Measurements from ENCODE around the gene CDRT15. TPM values are rescaled to one million over a fixed set of nuclear protein-coding genes. Genes with fewer than 3 reads are reported as not detected.
"Not testable (repeated sequence)": the region's sequence is repeated elsewhere in the genome, so short reads cannot be mapped to it uniquely, and the experiment has no call there.

The CDRT15 gene
- total RNA-seq, 1 donor from 2014 or later, result not detected

- no peak for DNase-seq (ENCODE audit: low read depth)
These were observed 28.9 kb downstream of the CDRT15 start for GRCh38 chr17:14207791-14208190.

- DNase-seq (ENCODE audit: low read depth), result no peak
These were observed 29.8 kb downstream of the CDRT15 start for GRCh38 chr17:14206891-14207290.

DNA sequence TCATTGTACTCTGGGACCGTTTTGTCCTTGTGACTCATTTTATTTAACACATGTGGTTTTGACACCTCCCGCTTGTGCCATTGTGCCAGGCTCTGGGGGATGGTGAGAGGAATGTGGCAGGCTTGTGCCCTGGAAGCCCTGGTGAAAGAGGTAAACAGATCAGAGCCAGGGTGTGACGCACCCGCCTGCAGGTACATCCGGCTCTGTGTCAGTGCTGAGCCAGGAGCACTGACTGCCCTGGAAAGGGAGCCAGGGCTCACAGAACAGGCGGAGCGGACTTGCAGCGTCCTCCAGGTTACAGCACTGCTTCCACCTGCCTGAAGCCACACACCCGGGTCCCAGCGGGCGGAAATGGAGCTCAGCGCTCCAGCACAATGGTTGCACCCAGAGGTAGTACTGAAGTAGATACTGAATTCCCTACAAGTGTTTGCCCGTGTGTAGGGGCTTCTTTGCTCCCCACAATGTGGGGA, 30.6 kb downstream of the CDRT15 start:
- peak; percentile 81 for DNase-seq (ENCODE audit: low read depth)

DNA sequence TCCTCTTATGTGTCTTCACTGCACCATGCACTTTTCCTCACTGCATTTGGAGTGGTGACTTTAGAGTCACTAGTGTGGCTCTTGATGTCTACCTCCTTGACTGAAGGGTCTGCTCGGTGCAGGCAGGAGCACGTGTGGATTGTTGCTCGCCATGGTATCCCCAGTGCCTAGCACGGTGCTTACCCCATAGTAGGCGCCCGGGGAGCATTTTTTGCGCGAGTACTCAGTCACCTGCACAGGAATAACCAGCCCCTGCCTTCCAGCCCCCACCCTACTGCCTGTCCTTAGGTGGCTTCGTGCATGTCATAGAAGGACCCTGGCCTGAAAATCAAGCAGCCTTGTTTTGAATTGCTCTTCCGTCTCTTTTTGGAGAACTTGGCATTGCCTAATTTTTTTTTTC, 31.3 kb downstream of the CDRT15 start:
- DNase-seq (ENCODE audit: low read depth), result no peak

DNA sequence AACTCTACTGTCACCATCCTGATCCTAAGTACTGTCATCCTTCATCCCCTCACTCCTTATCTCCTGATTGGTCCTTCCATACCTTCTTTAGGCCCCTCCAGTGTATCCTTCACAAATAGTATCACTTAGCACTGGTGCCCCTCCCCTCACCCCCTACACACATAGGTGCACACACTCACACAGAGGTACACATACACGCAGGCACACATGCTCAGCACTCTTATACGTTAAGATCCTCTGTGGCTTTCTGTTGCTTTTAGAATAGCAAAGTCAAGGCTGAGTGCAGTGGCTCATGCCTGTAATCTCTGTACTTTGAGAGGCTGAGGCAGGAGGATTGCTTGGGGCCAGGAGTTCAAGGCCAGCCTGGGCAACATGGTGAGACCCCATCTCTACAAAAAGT, 32.1 kb downstream of the CDRT15 start:
- DNase-seq (ENCODE audit: low read depth), result no peak

DNA sequence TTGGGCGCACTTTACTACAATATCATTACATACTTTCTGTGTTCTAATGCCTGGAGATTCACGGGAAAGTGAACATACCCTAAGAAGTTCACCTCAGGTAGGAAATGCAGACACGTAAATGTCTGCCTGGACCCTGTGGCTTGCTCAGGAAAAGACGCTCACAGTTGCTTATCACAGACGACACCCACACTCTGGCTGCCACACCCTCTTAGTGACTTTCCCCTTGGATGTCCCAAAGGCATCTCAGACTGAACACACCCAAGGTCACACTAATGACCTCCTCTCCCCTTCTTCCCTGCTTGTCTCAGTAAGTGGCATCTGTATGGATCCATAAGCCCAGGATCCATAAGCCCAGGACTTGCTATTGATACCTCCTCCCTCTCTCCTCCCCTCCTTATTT, 32.6 kb downstream of the CDRT15 start:
- no peak for DNase-seq (ENCODE audit: low read depth)

DNA sequence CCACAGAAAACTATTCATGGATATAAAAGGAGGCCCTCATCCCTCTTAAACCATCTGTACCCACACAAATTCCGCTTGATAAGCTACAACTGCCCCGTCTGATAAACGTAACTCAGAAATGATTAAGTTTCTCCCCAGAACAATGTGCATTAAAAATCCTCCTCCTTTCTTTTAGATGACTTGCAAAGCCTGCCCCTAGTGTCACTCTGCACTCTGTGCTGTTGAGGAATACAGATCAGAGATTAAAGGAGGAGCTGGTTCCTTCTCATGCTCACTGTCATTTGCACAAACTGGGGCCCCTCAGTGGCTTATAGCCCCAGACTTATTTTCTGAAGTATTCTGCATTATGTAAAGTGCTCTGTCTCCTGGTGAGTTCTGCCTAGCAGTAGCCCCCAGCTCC, 33.3 kb downstream of the CDRT15 start:
- no peak for DNase-seq (ENCODE audit: low read depth)

DNA sequence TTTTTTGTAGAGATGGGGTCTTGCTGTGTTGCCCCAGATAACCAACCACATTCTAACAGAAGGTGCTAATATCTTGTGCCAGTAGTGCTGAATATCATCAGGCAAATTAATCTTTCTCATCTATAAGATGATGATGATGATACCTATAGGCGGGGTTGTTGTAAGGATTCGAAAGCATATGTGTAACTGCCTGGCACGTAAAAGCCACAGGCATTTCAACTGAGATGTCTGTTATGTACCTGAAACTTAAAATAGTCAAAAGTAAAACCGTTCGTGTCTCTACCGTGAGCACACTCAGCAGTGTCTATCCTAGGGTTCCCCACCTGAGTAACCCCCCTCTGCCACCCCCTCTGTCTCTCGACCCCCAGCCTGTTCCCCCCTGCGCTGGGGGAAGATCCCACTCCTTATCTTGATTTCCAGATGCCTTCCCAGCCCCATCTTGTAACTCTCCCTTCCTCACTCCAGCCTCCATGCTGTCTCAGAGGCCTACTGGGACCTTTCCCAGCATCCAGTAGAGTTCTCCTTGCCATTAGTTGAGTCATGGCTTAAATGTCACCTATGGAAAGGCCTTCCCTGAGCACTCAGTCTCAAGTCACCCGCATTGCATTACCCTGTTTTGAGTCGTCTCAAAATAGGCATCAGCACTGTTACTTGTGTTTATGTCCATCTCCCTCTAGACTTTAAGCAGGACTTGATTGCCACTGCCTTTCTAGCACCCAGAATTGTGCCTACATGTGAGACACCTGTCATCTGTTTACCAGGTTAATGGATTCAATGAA, 34.1 kb downstream of the CDRT15 start:
- DNase-seq (ENCODE audit: low read depth), result no peak

DNA sequence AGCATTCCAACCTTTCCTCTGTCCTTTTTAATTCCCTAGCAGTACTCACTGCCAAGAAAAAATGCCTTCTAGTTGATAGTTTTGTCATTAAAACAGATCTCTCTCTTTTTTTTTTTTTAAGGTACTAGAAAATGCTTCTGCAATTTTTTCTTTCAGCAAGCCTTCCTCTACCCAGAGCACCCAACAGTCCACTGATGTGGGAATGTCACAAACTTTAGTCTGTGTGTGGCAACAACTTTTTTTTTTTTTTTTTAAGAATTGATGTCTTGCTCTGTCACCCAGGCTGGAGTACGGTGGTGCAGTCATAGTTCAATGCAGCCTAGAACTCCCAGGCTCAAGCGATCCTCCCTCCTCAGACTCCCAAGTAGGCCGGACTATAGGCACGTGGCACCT, 34.7 kb downstream of the CDRT15 start:
- DNase-seq (ENCODE audit: low read depth), result no peak

DNA sequence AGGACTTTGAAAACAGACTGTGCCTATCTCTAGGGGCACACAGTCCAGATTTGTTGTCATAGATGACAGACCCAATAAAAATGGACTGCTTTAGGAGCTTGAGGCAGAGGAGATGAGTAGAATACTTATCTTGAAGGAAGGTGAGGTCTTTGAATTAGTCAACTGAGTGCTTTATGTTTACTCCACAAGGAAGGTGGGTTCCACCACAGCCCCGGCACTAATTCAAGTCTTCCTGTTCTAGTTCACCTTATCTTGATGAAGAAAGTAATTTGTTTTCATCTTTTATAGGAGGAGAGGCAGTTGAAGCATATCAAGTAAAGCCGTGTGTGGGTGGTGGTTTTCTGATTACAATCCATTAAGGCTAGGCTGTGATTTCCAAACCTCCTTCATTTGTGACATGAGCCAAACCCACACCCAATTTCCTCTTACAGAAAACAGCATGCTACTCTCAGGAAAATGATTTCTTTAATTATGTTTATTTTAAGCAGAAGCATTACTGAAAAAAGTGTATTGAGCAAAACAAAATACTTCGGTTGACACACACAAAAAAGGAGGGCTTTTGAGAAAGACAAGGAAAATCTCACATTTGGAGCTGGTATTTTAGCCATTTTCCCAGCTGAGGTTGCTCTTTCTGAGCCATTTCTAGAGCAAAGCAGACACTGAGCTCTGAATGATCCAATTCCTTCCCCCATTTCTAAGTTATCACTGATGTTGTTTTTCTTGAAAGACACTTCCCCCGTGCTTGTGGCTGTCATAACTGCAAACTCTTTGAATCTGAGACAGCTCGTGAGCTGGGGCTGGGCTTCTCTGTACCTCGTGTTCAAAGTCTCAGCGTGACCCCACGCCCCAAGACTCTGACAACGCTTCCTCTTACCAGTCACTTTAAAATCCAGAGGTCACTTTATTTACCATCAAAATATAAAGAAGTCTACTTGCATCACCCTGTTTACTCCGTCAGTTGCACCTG, 35.4 kb downstream of the CDRT15 start:
- DNase-seq (ENCODE audit: low read depth), result peak; percentile 28

GRCh38 chr17:14200354-14200753, 36.3 kb downstream of the CDRT15 start:
- DNase-seq (ENCODE audit: low read depth), result no peak

- no peak for DNase-seq (ENCODE audit: low read depth)
These were observed 37.1 kb downstream of the CDRT15 start for GRCh38 chr17:14199601-14200000.

DNA sequence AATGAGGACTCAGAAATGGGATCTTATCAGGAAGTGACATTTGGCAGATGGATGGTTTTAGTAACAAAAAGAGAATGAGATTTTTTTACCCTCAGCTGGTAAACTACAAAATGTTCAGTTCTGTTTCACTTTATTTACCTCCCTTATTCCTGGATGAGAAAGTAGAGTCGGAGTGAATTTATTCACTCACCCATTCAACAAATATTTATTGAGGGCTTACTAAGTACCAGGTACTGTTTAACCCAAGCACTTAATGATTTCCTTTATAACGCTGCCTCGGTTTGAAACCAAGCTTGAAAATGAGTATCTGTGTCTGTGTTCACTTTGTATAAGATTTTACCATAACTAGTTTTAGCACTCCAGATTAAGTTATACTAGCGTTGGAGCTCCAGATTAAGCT, 38.1 kb downstream of the CDRT15 start:
- no peak for DNase-seq (ENCODE audit: low read depth)

GRCh38 chr17:14198013-14198412, 38.6 kb downstream of the CDRT15 start:
- DNase-seq (ENCODE audit: low read depth), result no peak

DNA sequence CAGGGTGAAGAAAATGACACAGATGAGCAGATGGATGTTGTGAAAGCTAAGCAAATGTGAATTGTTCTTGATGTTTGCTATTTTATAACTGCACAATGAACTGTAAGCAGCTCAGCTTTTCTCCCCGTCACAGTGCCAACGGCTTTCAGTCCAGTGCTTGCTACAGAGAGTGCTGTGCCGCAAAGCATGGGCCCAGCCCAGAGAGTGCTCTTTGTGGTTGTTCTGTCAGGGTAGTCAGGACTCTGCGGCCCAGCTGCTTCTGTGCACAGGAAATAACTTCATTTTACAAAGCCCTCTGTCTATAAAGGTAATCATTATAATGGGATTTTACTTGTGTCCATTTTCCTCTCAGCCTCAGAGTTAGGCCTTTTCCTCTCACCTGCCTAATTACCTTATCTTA, 39.1 kb downstream of the CDRT15 start:
- DNase-seq (ENCODE audit: low read depth), result no peak

DNA sequence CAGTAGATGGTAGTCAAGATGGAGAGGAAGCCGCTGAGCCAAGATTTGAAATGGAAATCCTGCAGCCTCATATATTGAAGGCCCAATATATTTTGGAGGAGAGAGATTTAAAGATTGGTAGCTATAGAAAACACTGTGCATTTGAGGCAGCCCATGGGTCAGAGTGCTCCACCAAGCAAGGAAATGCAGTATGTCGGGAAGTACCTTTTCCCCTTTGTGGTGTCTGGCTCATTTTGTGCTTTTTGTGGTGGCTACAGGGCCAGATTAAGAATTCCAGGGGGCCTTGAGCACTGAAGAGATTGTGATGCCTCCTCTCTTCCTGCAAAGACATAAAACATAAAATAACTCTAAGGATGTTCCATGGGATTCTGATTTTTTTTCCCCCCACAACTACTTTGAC, 39.6 kb downstream of the CDRT15 start:
- DNase-seq (ENCODE audit: low read depth), result no peak

GRCh38 chr17:14196377-14196997, 40.2 kb downstream of the CDRT15 start:
- DNase-seq (ENCODE audit: low read depth), result no peak

DNA sequence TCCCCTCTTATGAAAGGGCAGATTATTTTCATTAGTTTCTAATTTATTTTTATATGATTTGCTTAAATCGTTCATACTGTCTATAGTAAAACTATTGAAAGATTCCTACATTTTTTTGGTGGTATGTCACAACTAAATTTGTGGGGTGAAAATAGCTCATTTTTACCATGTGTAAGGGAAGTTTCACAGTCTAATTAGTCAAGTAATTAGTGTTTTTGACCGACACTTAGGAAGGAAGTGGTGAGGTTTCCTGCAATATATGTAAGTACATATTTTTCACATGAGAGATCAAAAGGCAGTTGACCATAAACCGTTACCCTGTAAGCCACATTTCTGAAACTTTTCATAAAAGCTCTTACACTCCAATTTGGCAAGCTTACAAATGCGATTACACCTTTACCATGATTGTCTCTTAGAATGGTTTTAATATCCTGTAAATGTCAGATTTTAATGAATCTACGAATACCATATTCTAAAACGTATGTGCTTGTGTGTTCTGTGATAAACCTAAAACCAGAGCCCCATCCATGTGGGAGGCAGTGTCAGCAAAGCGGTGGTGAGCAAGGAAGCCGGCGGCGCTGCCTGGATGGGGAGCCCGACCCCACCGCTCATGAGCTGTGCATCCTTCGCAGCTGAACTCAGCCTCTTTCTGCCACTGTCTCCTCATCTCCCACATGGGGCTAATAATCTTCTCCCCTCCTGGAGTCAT, 43.9 kb downstream of the CDRT15 start:
- DNase-seq (ENCODE audit: low read depth), result not testable (repeated sequence)

- DNase-seq (ENCODE audit: low read depth), result not testable (repeated sequence)
These were observed 44.6 kb downstream of the CDRT15 start for GRCh38 chr17:14192039-14192438.

DNA sequence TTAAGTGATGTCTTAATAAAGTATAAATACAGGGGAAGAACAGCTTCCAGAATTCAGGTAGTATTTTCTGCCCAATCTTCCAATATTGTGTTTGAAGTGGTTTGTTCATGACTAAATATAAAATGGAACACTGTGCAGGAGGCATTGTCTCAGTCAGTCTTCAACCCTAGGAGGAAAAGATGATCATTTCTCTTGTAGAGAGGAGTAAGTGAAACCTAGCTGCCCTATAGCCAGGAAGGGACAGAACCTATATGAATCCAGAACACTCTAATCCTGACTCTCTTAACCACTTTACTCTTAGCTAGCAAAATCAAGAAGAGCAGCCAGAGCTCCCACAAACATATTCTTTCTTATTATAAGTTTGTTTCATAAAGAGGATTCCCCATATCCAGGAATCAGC, 45.2 kb downstream of the CDRT15 start:
- not testable (repeated sequence) for DNase-seq (ENCODE audit: low read depth)

GRCh38 chr17:14190774-14191173, 45.9 kb downstream of the CDRT15 start:
- not testable (repeated sequence) for DNase-seq (ENCODE audit: low read depth)

DNA sequence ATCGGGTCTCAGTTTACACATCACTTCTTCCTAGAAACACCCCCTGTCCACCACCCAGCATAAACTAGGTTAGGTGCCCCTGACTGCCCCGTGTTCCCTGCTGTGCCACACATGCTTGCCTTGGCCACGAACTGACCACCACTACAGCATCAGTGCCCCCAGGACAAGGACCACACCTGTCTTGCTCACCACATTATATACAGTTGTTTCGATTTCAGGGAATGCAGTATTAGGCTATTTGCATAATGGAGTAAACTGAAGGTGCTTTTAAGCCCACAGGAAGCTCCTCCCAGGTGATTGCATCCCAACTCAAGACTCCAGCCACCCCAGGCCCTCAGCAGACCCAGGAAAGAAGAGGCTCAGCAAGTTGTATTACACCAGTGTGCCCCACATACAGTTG, 50.2 kb downstream of the CDRT15 start:
- DNase-seq (ENCODE audit: low read depth), result not testable (repeated sequence)

Measured in renal cortical epithelial cell (primary cell).